GM21447 (cell line): ENCODE results near the gene SEPTIN10.

Experiments
- ATAC-seq: cut with Tn5 transposase; IDR thresholded peaks from one replicate; pipeline ENCODE4 v1.9.1; 2021; ENCODE audit not compliant: unreplicated experiment

Gene SEPTIN10

GRCh38 chr2:109500910-109501309, 112.9 kb downstream of the SEPTIN10 start:
- no peak for ATAC-seq

GRCh38 chr2:109499566-109499965, 114.2 kb downstream of the SEPTIN10 start:
- no peak for ATAC-seq

GRCh38 chr2:109498906-109499305, 114.9 kb downstream of the SEPTIN10 start:
- no peak for ATAC-seq

- ATAC-seq, result no peak
Measured at GRCh38 chr2:109497911-109498870, 115.6 kb downstream of the SEPTIN10 start.

- ATAC-seq, result no peak
Measured at GRCh38 chr2:109497463-109497862, 116.3 kb downstream of the SEPTIN10 start.

GRCh38 chr2:109494351-109494750, 119.4 kb downstream of the SEPTIN10 start:
- ATAC-seq, result no peak

GRCh38 chr2:109493176-109493935, 120.4 kb downstream of the SEPTIN10 start:
- no peak for ATAC-seq
